Measurements from ENCODE around the gene GRM8.

DNA sequence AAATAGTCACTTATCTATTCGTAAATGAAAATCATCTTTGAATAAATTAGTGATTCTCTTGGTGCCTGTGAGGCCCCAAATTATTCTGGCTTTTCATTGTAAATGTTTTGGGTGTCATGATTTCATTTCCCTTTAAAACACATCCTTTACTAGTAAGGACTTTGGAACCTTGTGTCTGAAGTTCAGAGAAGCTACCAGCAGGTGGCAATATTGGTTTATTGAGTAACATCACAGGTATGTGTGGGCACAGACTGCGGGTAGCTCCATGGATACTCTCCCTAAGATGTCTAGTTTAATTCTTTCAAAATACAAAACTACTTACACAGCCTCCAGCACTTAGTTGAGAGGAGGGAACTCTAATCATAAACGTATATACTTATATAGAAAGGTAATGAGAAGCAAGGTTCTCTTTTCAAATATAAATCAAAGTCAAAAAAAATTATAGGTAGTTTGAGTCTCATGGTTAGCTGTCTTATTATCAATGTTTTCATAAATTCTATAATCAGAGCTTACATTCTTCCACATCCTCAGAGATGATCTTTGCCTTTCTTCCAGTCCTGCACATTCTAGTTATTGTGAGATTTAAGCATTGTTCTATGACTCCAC is 449.6 kb downstream of the GRM8 start:
- TF ChIP-seq, protein P1, sequence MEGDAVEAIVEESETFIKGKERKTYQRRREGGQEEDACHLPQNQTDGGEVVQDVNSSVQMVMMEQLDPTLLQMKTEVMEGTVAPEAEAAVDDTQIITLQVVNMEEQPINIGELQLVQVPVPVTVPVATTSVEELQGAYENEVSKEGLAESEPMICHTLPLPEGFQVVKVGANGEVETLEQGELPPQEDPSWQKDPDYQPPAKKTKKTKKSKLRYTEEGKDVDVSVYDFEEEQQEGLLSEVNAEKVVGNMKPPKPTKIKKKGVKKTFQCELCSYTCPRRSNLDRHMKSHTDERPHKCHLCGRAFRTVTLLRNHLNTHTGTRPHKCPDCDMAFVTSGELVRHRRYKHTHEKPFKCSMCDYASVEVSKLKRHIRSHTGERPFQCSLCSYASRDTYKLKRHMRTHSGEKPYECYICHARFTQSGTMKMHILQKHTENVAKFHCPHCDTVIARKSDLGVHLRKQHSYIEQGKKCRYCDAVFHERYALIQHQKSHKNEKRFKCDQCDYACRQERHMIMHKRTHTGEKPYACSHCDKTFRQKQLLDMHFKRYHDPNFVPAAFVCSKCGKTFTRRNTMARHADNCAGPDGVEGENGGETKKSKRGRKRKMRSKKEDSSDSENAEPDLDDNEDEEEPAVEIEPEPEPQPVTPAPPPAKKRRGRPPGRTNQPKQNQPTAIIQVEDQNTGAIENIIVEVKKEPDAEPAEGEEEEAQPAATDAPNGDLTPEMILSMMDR (IDR thresholded peaks at IDR 0.05; ENCODE audit: insufficient read depth, low read depth, low read length): peak; percentile 71
- TF ChIP-seq EZH2 (IDR thresholded peaks at IDR 0.05; ENCODE audit: insufficient read depth, low read length): no peak

Data from astrocyte (in vitro differentiated cells and primary cell).